Gastroesophageal sphincter (tissue), 3 donors: Measurements from ENCODE around the gene C2orf69.

Experiments
- POLR2A ChIP-seq, 2 donors: fragments of 450-650 bp; IDR thresholded peaks; one replicate each; pipeline ENCODE4 v1.6.1; 2017; ENCODE audit warnings: antibody characterized with exemption in 2 of 2, mild to moderate bottlenecking in 2 of 2, moderate library complexity in 1 of 2
- TF ChIP-seq, protein P1 (sequence below), 4 experiments: fragments of 200-600 bp in 2 of 4; fragments of 450-650 bp in 2 of 4; sonication (generic) in 1 of 4; IDR thresholded peaks; one replicate each; pipeline ENCODE4 v1.5.1; 2017 to 2019; ENCODE audit warnings: antibody characterized with exemption in 4 of 4, mild to moderate bottlenecking in 2 of 4, moderate library complexity in 2 of 4

DNA sequence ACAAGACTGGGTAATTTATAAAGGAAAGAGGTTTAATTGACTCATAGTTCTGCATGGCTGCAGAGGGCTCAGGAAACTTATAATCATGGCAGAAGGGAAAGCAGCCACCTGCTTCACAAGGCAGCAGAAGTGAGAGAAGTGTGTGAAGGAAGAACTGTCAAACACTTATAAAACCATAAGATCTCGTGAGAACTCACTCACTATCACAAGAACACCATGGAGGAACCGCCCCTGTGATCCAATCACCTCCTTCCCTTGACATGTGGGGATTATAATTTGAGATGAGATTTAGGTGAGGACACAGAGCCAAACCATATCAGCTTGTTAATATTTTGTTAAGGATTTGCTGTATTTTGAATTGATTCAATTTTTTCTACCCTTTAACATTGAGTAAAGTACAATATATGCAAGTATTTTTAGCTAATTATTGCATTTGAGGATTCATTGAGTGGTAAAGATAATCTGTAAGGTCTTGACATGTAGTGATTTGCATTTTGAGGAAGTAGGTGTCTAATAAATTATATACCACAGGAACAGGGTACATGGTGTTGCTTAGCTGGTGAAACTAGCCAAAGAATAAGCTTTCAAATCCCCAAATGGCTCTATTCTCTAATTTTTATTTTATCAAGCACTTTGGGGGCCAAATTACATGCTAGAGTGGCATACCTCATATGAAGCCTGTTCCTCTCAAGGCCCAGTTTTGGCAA, 3.9 kb upstream of the C2orf69 start:
- TF ChIP-seq POLR2A (IDR thresholded peaks at IDR 0.05) = no peak
- TF ChIP-seq, protein P1, sequence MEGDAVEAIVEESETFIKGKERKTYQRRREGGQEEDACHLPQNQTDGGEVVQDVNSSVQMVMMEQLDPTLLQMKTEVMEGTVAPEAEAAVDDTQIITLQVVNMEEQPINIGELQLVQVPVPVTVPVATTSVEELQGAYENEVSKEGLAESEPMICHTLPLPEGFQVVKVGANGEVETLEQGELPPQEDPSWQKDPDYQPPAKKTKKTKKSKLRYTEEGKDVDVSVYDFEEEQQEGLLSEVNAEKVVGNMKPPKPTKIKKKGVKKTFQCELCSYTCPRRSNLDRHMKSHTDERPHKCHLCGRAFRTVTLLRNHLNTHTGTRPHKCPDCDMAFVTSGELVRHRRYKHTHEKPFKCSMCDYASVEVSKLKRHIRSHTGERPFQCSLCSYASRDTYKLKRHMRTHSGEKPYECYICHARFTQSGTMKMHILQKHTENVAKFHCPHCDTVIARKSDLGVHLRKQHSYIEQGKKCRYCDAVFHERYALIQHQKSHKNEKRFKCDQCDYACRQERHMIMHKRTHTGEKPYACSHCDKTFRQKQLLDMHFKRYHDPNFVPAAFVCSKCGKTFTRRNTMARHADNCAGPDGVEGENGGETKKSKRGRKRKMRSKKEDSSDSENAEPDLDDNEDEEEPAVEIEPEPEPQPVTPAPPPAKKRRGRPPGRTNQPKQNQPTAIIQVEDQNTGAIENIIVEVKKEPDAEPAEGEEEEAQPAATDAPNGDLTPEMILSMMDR (IDR thresholded peaks at IDR 0.05) = no peak
